Activated naive CD4-positive, alpha-beta T cell (primary cell): ENCODE measurements around the gene ZNF536.
"Not testable (repeated sequence)": the region's sequence is repeated elsewhere in the genome, so short reads cannot be mapped to it uniquely, and the experiment has no call there.

Source experiments
- DNase-seq, 4 experiments: peaks; one replicate each; lab custom pipeline; 2025; lab: John Stamatoyannopoulos, UW

ZNF536 gene

GRCh38 chr19:30419568-30420180, 47.5 kb downstream of the ZNF536 start:
- DNase-seq, result no peak

- no peak for DNase-seq
These were observed 48.1 kb downstream of the ZNF536 start for GRCh38 chr19:30420316-30420715.

GRCh38 chr19:30420881-30421280, 48.7 kb downstream of the ZNF536 start:
- no peak for DNase-seq

GRCh38 chr19:30421571-30421970, 49.4 kb downstream of the ZNF536 start:
- no peak for DNase-seq

- no peak for DNase-seq
These were observed 51.3 kb downstream of the ZNF536 start for GRCh38 chr19:30423481-30423880.

- DNase-seq, result no peak
These were observed 54.0 kb downstream of the ZNF536 start for GRCh38 chr19:30425885-30426838.

GRCh38 chr19:30426864-30427263, 54.7 kb downstream of the ZNF536 start:
- no peak for DNase-seq

GRCh38 chr19:30428092-30428680, 56.0 kb downstream of the ZNF536 start:
- DNase-seq, result no peak

- no peak for DNase-seq
These were observed 56.7 kb downstream of the ZNF536 start for GRCh38 chr19:30428844-30429243.

- no peak for DNase-seq
These were observed 58.1 kb downstream of the ZNF536 start for GRCh38 chr19:30430206-30430734.

GRCh38 chr19:30431591-30431990, 59.4 kb downstream of the ZNF536 start:
- no peak for DNase-seq

- DNase-seq, result no peak
These were observed 62.8 kb downstream of the ZNF536 start for GRCh38 chr19:30434797-30435594.

- no peak for DNase-seq
These were observed 65.7 kb downstream of the ZNF536 start for GRCh38 chr19:30437869-30438268.

- DNase-seq, result no peak
These were observed 67.1 kb downstream of the ZNF536 start for GRCh38 chr19:30439310-30439709.

- no peak for DNase-seq
These were observed 68.8 kb downstream of the ZNF536 start for GRCh38 chr19:30441011-30441410.

GRCh38 chr19:30442674-30443073, 70.5 kb downstream of the ZNF536 start:
- no peak for DNase-seq

GRCh38 chr19:30443531-30444252, 71.5 kb downstream of the ZNF536 start:
- no peak for DNase-seq

- no peak for DNase-seq
These were observed 72.1 kb downstream of the ZNF536 start for GRCh38 chr19:30444253-30444671.

- DNase-seq, result no peak
These were observed 72.6 kb downstream of the ZNF536 start for GRCh38 chr19:30444686-30445232.

- DNase-seq, result no peak
These were observed 73.2 kb downstream of the ZNF536 start for GRCh38 chr19:30445385-30445784.

- DNase-seq, result not testable (repeated sequence)
These were observed 73.9 kb downstream of the ZNF536 start for GRCh38 chr19:30446120-30446519.
